Retinal pigment epithelial cell (primary cell): ENCODE results near the gene PLRG1.

ENCODE experiments used
- DNase-seq: peaks from one replicate; pipeline ENCODE4 v3.0.0-alpha.2; 2010; ENCODE audit warnings: low read depth
- H3K4me3 ChIP-seq: 2 replicates; pipeline ENCODE4 v1.5.1; 2011; ENCODE audit warnings: mild to moderate bottlenecking, low read length, control low read depth, moderate library complexity
- TF ChIP-seq, protein P1 (sequence below): conservative IDR thresholded peaks from 2 replicates; pipeline ENCODE4 v1.5.1; 2011; ENCODE audit warnings: low read depth, low read length, control low read depth, inconsistent platforms

The PLRG1 gene

GRCh38 chr4:154503598-154503997, 46.6 kb downstream of the PLRG1 start:
- TF ChIP-seq, protein P1, sequence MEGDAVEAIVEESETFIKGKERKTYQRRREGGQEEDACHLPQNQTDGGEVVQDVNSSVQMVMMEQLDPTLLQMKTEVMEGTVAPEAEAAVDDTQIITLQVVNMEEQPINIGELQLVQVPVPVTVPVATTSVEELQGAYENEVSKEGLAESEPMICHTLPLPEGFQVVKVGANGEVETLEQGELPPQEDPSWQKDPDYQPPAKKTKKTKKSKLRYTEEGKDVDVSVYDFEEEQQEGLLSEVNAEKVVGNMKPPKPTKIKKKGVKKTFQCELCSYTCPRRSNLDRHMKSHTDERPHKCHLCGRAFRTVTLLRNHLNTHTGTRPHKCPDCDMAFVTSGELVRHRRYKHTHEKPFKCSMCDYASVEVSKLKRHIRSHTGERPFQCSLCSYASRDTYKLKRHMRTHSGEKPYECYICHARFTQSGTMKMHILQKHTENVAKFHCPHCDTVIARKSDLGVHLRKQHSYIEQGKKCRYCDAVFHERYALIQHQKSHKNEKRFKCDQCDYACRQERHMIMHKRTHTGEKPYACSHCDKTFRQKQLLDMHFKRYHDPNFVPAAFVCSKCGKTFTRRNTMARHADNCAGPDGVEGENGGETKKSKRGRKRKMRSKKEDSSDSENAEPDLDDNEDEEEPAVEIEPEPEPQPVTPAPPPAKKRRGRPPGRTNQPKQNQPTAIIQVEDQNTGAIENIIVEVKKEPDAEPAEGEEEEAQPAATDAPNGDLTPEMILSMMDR = peak; percentile 72
- no peak overlapping the region for H3K4me3 ChIP-seq
- no peak for DNase-seq

DNA sequence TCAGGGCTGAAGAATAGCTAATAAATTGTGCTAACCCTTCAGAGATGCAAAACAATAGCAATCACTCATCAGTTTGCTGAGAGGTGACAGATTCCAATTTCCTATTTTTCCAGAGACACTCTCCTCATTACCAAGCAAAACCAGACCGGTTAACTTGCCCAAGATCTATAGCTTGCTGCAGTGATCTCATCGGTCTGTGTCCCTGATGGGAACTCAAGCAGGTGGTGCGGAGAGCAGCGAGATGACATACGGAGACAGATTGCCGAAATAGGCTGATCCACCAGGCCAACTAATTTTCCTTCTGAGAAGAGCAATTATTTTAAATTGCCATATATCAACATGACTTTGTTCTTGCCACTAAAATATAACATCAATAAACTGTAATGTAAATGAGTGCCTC, 48.1 kb downstream of the PLRG1 start:
- TF ChIP-seq, protein P1 = no peak
- no peak overlapping the region for H3K4me3 ChIP-seq
- no peak for DNase-seq

DNA sequence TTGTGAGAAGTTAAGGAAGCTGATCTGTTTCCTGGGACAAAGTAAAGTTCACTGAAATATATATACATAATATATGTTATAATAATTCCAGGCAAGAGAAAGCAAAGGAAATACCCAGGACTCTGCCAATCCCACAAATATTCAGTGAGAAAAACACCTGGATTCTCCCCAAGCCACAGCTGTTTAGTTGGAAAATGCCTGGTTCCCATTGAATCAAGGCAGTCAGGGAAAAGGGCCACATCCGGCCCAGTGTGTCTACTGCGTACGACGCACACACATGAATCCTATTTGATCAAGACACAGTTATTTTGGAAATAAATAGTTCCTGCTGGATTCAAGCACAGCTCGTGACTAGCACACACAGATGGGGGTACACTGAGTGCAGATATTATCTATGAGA, 52.3 kb downstream of the PLRG1 start:
- DNase-seq = no peak
- TF ChIP-seq, protein P1 = no peak
- H3K4me3 ChIP-seq = no peak overlapping the region

DNA sequence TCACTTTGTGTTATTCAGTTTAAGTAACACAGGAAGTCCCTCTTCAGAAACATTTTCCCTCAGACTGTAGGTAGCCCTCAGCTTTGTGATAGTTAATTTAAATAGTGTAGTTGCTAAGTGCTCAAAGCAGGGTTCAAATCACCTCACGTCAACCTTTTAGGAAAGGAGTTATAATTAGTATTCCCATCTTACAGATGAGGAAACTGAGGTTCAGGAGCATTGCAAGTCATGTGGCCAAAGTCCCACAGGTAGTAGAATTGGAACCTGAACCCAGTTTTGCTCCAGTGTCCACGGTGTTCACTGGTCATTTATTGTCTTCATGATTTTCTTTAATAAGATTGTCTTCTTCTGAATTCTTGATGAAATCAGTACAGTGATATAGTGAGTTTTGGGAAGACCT, 54.3 kb downstream of the PLRG1 start:
- H3K4me3 ChIP-seq = no peak overlapping the region
- no peak for DNase-seq
- TF ChIP-seq, protein P1 = no peak

- DNase-seq = no peak
- peak overlapping the region; percentile 42 for H3K4me3 ChIP-seq
- TF ChIP-seq, protein P1 = no peak
Observed at GRCh38 chr4:154492288-154492687, 57.9 kb downstream of the PLRG1 start.

DNA sequence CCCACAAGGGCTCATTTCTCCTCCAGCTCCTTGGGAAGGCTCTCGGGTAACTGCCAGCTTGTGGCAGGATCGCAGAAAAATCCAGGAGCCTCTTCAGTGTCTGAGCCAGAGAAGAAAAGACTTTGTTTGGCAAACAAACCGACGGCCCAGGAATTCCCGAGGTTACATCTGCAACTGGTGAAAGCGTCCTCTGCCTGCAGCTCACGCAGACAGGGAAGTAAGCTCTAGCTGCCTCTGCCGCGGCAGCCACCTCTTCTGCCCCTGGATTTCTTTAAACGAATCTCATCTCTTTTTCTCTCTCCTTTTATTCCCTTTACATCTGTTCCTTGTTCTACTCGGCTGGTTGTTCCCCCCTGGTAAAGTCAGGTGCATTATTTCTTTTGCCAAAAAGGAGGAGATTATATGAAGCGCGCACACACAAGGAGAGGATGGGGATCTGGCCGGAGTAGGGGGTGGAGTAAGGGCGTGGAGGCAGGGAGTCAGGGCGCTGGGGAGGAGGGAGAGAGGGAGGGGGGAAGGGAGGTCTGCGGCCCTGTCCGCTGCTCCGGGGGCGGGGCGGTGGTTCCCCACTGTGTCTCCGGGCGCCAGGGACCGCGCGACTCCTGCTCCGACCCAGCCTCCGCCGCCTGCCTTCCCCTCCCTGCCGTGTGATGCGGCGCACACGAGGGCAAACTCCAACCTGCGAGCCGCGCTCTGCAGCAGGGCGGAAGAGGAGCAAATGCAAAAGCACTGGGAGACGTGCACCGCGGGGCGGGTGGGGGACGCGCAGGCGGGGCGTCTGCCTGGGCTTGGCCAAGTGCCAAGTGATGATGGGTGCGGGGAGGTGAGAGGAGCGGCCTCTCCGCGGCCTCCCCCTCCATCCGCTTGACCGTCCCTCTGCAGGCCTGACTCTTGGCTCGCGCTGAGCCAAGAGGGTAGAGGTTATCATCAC, 58.6 kb downstream of the PLRG1 start, which contains the start of gene DCHS2:
TSS of gene DCHS2 (minus strand) at position 459 of the 931 bp plus-strand sequence. CDS start at position 15, 444 bp downstream.
- TF ChIP-seq, protein P1 = no peak
- DNase-seq = no peak
- H3K4me3 ChIP-seq = peak within 1 kb of the TSS; percentile 42
